Smooth muscle cell (in vitro differentiated cells): ENCODE data around the gene NFYC. TPM values are rescaled to one million over a fixed set of nuclear protein-coding genes. Genes with fewer than 3 reads are reported as not detected.

ENCODE experiments used
- DNase-seq: peaks from one replicate; lab custom pipeline; 2025; ENCODE audit not compliant: unreplicated experiment; lab: John Stamatoyannopoulos, UW
- H2AFZ ChIP-seq: fragments of 200-600 bp; sonication (generic); 2 replicates; pipeline ENCODE4 v1.6.0; 2016; ENCODE audit warnings: antibody characterized with exemption, low read depth, mild to moderate bottlenecking
- H3F3A ChIP-seq: fragments of 200-600 bp; sonication (generic); 2 replicates; pipeline ENCODE4 v1.6.0; 2017; ENCODE audit warnings: antibody characterized with exemption, low read depth
- H3K27ac ChIP-seq: fragments of 200-600 bp; sonication (generic); 2 replicates; pipeline ENCODE4 v1.5.1; 2016; ENCODE audit warnings: low read depth, mild to moderate bottlenecking
- H3K27me3 ChIP-seq: fragments of 200-600 bp; sonication (generic); 2 replicates; pipeline ENCODE4 v1.6.1; 2016; ENCODE audit warnings: low read depth, mild to moderate bottlenecking
- H3K36me3 ChIP-seq: fragments of 200-600 bp; sonication (generic); 2 replicates; pipeline ENCODE4 v1.5.1; 2016; ENCODE audit warnings: low read depth
- H3K4me1 ChIP-seq: fragments of 200-600 bp; sonication (generic); 2 replicates; pipeline ENCODE4 v1.5.1; 2016; ENCODE audit warnings: low read depth
- H3K4me2 ChIP-seq: fragments of 200-600 bp; sonication (generic); 2 replicates; pipeline ENCODE4 v1.6.0; 2016; ENCODE audit warnings: mild to moderate bottlenecking
- H3K4me3 ChIP-seq: fragments of 200-600 bp; sonication (generic); 2 replicates; pipeline ENCODE4 v1.5.1; 2016; ENCODE audit warnings: mild to moderate bottlenecking
- H3K79me2 ChIP-seq: fragments of 200-600 bp; sonication (generic); 2 replicates; pipeline ENCODE4 v1.6.0; 2016; ENCODE audit warnings: low read depth, mild to moderate bottlenecking
- H3K9ac ChIP-seq: fragments of 200-600 bp; sonication (generic); 2 replicates; pipeline ENCODE4 v1.6.0; 2016; ENCODE audit warnings: low read depth
- H3K9me3 ChIP-seq: fragments of 200-600 bp; sonication (generic); replicated peaks from 2 replicates; pipeline ENCODE4 v1.5.1; 2016; ENCODE audit warnings: low read depth
- H4K20me1 ChIP-seq: fragments of 200-600 bp; sonication (generic); 2 replicates; pipeline ENCODE4 v1.6.0; 2016; ENCODE audit warnings: low read depth
- CTCF ChIP-seq: fragments of 200-600 bp; sonication (generic); IDR thresholded peaks from 2 replicates; pipeline ENCODE4 v1.5.1; 2017; ENCODE audit warnings: borderline replicate concordance, mild to moderate bottlenecking, antibody characterized with exemption; ENCODE audit not compliant: insufficient read depth, poor library complexity, severe bottlenecking
- WGBS: methylation state at CpG from one replicate; pipeline ENCODE4 v1.1.7; 2016; ENCODE audit warnings: low lambda C conversion rate; 5-methylcytosine and 5-hydroxymethylcytosine counted together
- polyA plus RNA-seq: library from polyadenylated mRNA; unstranded; fragments of >200 nt; fragmentation: Nextera tagmentation; extraction: Ambion mirVana; gene quantifications from 2 replicates; pipeline ENCODE4 v1.2.1, GENCODE V29; 2016
- total RNA-seq: library from RNA; depleted of rRNA; stranded (reverse); fragments of >200 nt; gene quantifications from 2 replicates; pipeline ENCODE4 v1.2.3, GENCODE V29; 2014

NFYC gene
- total and polyA plus RNA-seq, 2 experiments from 2014 or later = 18.1 to 28.6 TPM

GRCh38 chr1:40709100-40709801 is 17.7 kb downstream of the NFYC start:
- WGBS = 2% methylated on average over 10 of the region's 10 CpGs
- Histone ChIP-seq H3K9me3 (no peaks in the 10 kb centered on the region), H3K4me1 (peaks cover 31% of the 10 kb centered on the region), H3K79me2 (peaks cover 78% of the 10 kb centered on the region), H3K4me2 (peak overlapping the region; percentile 84), H3F3A (no peaks in the 10 kb centered on the region), H3K9ac (peak overlapping the region; percentile 15), H3K36me3 (no peaks in the 10 kb centered on the region), H3K27me3 (no peaks in the 10 kb centered on the region), H4K20me1 (peaks cover 10% of the 10 kb centered on the region), H3K4me3 (peak overlapping the region; percentile 60), H3K27ac (peak overlapping the region; percentile 85), H2AFZ (peak overlapping the region; percentile 46)
- TF ChIP-seq CTCF = no peak
- peak; percentile 22 for DNase-seq

- H3F3A ChIP-seq = no peaks in the 10 kb centered on the region
- no peaks in the 10 kb centered on the region for H3K36me3 ChIP-seq
- H3K4me1 ChIP-seq = peaks cover 31% of the 10 kb centered on the region
- no peak for DNase-seq
- peak overlapping the region; percentile 84 for H3K4me2 ChIP-seq
- peak overlapping the region; percentile 60 for H3K4me3 ChIP-seq
- H3K9ac ChIP-seq = peak overlapping the region; percentile 15
- H4K20me1 ChIP-seq = peaks cover 4% of the 10 kb centered on the region
- peaks cover 76% of the 10 kb centered on the region for H3K79me2 ChIP-seq
- 14% methylated on average over 3 of the region's 3 CpGs for WGBS
- no peak overlapping the region for H2AFZ ChIP-seq
- H3K9me3 ChIP-seq = no peaks in the 10 kb centered on the region
- H3K27ac ChIP-seq = peak overlapping the region; percentile 85
- TF ChIP-seq CTCF = no peak
- H3K27me3 ChIP-seq = no peaks in the 10 kb centered on the region
These were observed 18.3 kb downstream of the NFYC start for GRCh38 chr1:40709802-40710278.

GRCh38 chr1:40710581-40711315 is 19.2 kb downstream of the NFYC start:
- Histone ChIP-seq H3K9ac (peak overlapping the region; percentile 15), H3K9me3 (no peaks in the 10 kb centered on the region), H3K4me2 (peak overlapping the region; percentile 84), H3K36me3 (no peaks in the 10 kb centered on the region), H3K27ac (peak overlapping the region; percentile 85), H4K20me1 (peaks cover 8% of the 10 kb centered on the region), H3K4me1 (peaks cover 31% of the 10 kb centered on the region), H3F3A (no peaks in the 10 kb centered on the region), H2AFZ (no peak overlapping the region), H3K79me2 (peaks cover 74% of the 10 kb centered on the region), H3K27me3 (no peaks in the 10 kb centered on the region), H3K4me3 (peak overlapping the region; percentile 60)
- DNase-seq = no peak
- 17% methylated on average over 7 of the region's 7 CpGs for WGBS
- no peak for TF ChIP-seq CTCF
